Lung (tissue), 12 donors: ENCODE results near the gene AIFM3. TPM values are rescaled to one million over a fixed set of nuclear protein-coding genes. Genes with fewer than 3 reads are reported as not detected.
"Not testable (repeated sequence)": the region's sequence is repeated elsewhere in the genome, so short reads cannot be mapped to it uniquely, and the experiment has no call there.

Experiments
- ATAC-seq: fragments of 200-7000 bp; cut with Tn5 transposase; one replicate; pipeline ENCODE4 v1.9.1; 2020; ENCODE audit warnings: moderate number of reproducible peaks; ENCODE audit not compliant: insufficient read depth, low FRiP score
- DNase-seq, 3 donors: peaks; one replicate each; pipeline ENCODE4 v3.0.0-alpha.2; 2013 to 2017
- H3K27ac ChIP-seq, 2 donors: one replicate each; pipeline ENCODE4 v1.5.1; 2013; ENCODE audit warnings: mild to moderate bottlenecking in 2 of 2, moderate library complexity in 2 of 2, control low read depth in 1 of 2, inconsistent platforms in 1 of 2, low read depth in 1 of 2, low read length in 1 of 2
- H3K27me3 ChIP-seq, 3 donors: one replicate each; pipeline ENCODE4 v1.5.1; 2013; ENCODE audit warnings: low read length in 2 of 3; ENCODE audit not compliant: control insufficient read depth in 3 of 3, insufficient read depth in 3 of 3
- H3K36me3 ChIP-seq, 4 donors: one replicate each; pipeline ENCODE4 v1.5.1; 2013; ENCODE audit warnings: low read length in 4 of 4, mild to moderate bottlenecking in 1 of 4, moderate library complexity in 1 of 4; ENCODE audit not compliant: control insufficient read depth in 4 of 4, insufficient read depth in 4 of 4
- H3K4me1 ChIP-seq, 5 donors: one replicate each; pipeline ENCODE4 v1.5.1; 2013; ENCODE audit warnings: low read length in 5 of 5, mild to moderate bottlenecking in 2 of 5, moderate library complexity in 1 of 5; ENCODE audit not compliant: control insufficient read depth in 5 of 5, insufficient read depth in 5 of 5
- H3K4me3 ChIP-seq: one replicate; pipeline ENCODE4 v1.5.1; 2013; ENCODE audit warnings: mild to moderate bottlenecking, control low read depth, moderate library complexity
- H3K9ac ChIP-seq, 2 donors: one replicate each; pipeline ENCODE4 v1.5.1; 2013; ENCODE audit warnings: low read length in 2 of 2, control low read depth in 1 of 2; ENCODE audit not compliant: insufficient read depth in 1 of 2
- H3K9me3 ChIP-seq, 4 donors: one replicate each; pipeline ENCODE4 v1.5.1; 2013; ENCODE audit warnings: low read length in 3 of 4, mild to moderate bottlenecking in 1 of 4, moderate library complexity in 1 of 4; ENCODE audit not compliant: control insufficient read depth in 4 of 4, insufficient read depth in 3 of 4
- CTCF ChIP-seq: IDR thresholded peaks from 2 replicates; pipeline ENCODE4 v1.5.1; 2012; ENCODE audit warnings: mild to moderate bottlenecking; ENCODE audit errors: control extremely low read depth, extremely low read depth
- WGBS, 2 donors: extraction: QIAGEN DNeasy Blood & Tissue Kit; methylation state at CpG; one replicate each; pipeline ENCODE4 v1.1.7; 2013; 5-methylcytosine and 5-hydroxymethylcytosine counted together
- polyA plus RNA-seq, 2 donors: library from polyadenylated mRNA; stranded (reverse); fragments of 200-250 nt; gene quantifications; one replicate each; pipeline ENCODE4 v1.2.1, GENCODE V29; 2013
- total RNA-seq, 2 donors: library from RNA; depleted of rRNA in 1 of 2; stranded (reverse); fragments of >200 nt in 1 of 2; gene quantifications; one replicate each; pipeline ENCODE4 v1.2.1, GENCODE V29; 2014 to 2021
- donor health status: control.
- donor health status: control.
- donor health status: Bipolar disorder and iron deficiency.
- donor health status: healthy.
- donor health status: DM: yes; HTN: yes; CAD: no.

Gene AIFM3
- total and polyA plus RNA-seq, 4 donors: 0.48 to 7.5 (median 4.8) TPM

- WGBS, 2 donors: 89 to 94% methylated on average over 4 of the region's 4 CpGs
- Histone ChIP-seq H3K9ac (no peak overlapping the region), H3K27ac (no peak overlapping the region), H3K27me3 (no peaks in the 10 kb centered on the region), H3K4me3 (no peak overlapping the region), H3K36me3 (peaks cover 0 to 1% (median 0%) of the 10 kb centered on the region in 4 donors), H3K9me3 (no peaks in the 10 kb centered on the region), H3K4me1 (peaks cover 0 to 12% (median 9%) of the 10 kb centered on the region in 5 donors)
- TF ChIP-seq CTCF: no peak
- ATAC-seq: no peak
- no peak for DNase-seq
Observed at GRCh38 chr22:20927940-20928572, 39.0 kb upstream of the AIFM3 start.

DNA sequence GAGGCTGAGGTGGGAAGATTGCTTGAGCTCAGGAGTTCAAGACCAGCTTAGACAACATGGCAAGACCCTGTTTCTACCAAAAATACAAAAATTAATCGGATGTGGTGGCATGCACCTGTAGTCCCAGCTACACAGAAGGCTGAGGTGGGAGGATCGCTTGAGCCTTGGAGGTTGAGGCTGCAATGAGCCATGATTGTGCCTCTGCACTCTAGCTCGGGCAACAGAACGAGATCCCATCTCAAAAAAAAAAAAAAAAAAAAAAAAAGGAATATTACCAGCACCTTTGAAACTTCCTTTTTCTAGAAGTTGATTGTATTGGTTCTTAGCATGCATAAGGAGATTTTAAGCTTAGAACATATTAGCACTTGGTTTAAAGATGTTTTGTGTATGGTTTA, 38.5 kb upstream of the AIFM3 start:
- TF ChIP-seq CTCF: no peak
- DNase-seq: no peak
- H3K4me1 ChIP-seq: peaks cover 0 to 12% (median 9%) of the 10 kb centered on the region in 5 donors

DNA sequence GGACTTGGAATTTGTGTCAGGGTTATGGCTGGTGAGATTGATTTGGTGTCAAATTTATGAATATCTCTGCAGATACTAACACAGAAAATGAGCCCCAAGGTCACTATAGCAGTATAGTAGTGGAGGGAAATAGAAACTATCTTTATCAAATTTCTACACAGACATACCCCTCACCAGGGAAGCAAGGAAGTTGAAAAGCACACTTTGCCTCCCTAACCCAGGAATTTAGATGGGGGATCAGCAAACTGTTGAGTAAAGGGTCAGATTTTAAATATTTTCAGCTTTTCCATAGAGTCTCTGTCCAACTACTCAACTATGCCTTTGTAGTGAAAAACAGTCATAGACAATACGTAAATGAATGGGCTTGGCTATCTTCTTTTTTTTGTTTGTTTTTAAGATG, 37.1 kb upstream of the AIFM3 start:
- Histone ChIP-seq H3K27ac (no peak overlapping the region), H3K4me3 (no peak overlapping the region), H3K36me3 (peaks cover 0 to 6% (median 2%) of the 10 kb centered on the region in 4 donors), H3K9me3 (no peaks in the 10 kb centered on the region), H3K9ac (no peak overlapping the region), H3K4me1 (peaks cover 0 to 12% (median 9%) of the 10 kb centered on the region in 5 donors), H3K27me3 (no peaks in the 10 kb centered on the region)
- TF ChIP-seq CTCF: no peak
- no peak for DNase-seq
- no peak for ATAC-seq
- 98 to 100% methylated on average over 1 of the region's 1 CpG for WGBS, 2 donors

More for the DNA sequence above, 38.5 kb upstream of the AIFM3 start:
- H3K9ac ChIP-seq: no peak overlapping the region
- H3K27me3 ChIP-seq: no peaks in the 10 kb centered on the region
- peaks cover 0 to 1% (median 0%) of the 10 kb centered on the region in 4 donors for H3K36me3 ChIP-seq
- no peak for ATAC-seq
- H3K9me3 ChIP-seq: no peaks in the 10 kb centered on the region
- no peak overlapping the region for H3K4me3 ChIP-seq
- no peak overlapping the region for H3K27ac ChIP-seq
- WGBS, 2 donors: 82 to 90% methylated on average over 4 of the region's 4 CpGs

- not testable (repeated sequence) for H3K27me3 ChIP-seq, H3K27ac ChIP-seq, H3K9ac ChIP-seq, DNase-seq, H3K4me1 ChIP-seq, ATAC-seq, H3K36me3 ChIP-seq, H3K4me3 ChIP-seq, H3K9me3 ChIP-seq
- WGBS, 2 donors: 94 to 97% methylated on average over 12 of the region's 12 CpGs
Observed at GRCh38 chr22:20930435-20930834, 36.6 kb upstream of the AIFM3 start.
